Activated CD8-positive, alpha-beta memory T cell treated with anti-CD3 and anti-CD28 coated beads, Interleukin-2, amount 50 U/mL, for 4 hours (primary cell): ENCODE measurements around the gene SNPH.
"Not testable (repeated sequence)": the region's sequence is repeated elsewhere in the genome, so short reads cannot be mapped to it uniquely, and the experiment has no call there.

Experiments used
- DNase-seq: peaks from one replicate; pipeline ENCODE4 v3.0.0-alpha.2; 2020

Gene SNPH

GRCh38 chr20:1343446-1344124 is 77.5 kb downstream of the SNPH start:
- not testable (repeated sequence) for DNase-seq

- DNase-seq: no peak
These were observed 79.1 kb downstream of the SNPH start for GRCh38 chr20:1345030-1345755.

- DNase-seq: no peak
These were observed 79.6 kb downstream of the SNPH start for GRCh38 chr20:1345756-1346093.

DNA sequence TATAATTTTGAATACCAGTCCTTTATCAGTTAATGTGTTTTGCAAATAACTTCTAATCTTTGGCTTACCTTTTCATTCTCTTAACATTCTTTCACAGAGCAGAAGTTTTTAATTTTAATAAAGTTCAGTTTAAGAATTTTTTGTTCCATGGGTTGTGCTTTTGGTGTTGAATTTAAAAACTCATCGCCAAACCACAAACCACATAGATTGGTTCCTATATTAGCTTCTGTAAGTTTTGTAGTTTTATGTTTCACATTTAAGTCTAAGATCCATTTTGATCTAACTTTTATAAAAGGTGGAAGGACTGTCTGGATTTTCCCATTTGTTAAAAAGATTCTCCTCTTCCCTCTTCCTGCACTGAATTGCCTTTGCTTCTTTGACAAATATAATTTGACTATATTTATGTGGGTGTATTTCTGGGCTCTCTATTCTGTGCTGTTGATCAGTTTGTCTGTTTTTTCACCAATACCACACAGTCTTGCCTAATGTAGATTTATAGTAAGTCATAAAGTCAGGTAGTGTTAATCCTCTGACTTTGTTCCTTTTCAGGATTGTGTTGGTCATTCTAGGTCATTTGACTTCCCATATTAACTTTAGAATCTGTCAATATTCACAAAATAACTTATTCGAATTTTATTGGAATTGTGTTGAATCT is 80.3 kb downstream of the SNPH start:
- DNase-seq: no peak

DNA sequence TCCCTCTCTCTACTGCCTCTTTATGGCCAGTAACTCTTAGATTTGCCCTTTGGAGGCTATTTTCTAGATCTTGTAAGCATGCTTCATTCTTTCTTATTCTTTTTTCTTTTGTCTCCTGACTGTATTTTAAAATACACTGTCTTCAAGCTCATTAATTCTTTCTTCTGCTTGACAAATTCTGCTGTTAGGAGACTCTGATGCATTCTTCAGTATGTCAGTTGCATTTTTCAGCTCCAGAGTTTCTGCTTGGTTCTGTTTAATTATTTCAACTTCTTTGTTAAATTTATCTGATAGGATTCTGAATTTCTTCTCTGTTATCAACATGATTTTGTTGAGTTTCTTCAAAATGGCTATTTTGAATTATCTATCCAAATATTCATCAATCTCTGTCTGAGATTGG is 87.9 kb downstream of the SNPH start:
- no peak for DNase-seq

DNA sequence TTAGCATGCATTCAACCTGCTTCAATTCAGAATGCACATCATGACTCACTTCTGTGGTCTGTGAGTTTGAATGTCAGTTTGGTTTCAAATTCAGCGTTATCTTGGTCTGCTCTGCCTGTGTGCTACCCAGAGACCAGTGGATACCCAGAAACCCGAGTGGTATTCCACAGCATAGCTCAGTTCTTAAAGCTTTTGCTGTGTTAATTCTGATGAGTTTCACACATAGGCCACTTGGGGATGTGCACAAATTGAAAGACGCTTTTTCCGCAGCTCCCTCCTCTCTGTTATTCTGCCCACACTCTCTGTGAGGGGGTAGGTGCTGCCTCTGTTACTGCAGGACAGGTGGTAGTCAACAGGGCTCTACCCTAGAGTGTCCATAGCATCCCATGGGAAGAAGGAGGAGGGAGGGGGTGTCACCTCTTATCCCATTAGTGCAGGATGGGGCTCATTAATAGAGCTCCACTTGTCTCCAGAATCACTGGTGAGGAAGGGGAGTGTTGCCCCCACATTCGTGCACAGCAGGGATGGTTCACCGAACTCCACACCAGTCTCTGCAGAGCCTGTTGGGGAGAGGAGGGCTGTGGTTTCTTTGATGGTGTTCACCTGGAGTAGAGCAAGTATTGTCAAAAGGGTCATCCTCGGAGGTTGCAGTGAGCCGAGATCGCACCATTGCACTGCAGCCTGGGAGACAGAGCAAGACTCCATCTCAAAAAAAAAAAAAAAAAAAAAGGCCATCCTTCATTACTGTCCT is 92.0 kb downstream of the SNPH start:
- DNase-seq: no peak
